Coronary artery (tissue), 2 donors: Measurements from ENCODE around the gene ACAA1.
"Not testable (repeated sequence)": the region's sequence is repeated elsewhere in the genome, so short reads cannot be mapped to it uniquely, and the experiment has no call there.

Source experiments
- DNase-seq: peaks from one replicate; pipeline ENCODE4 v3.0.0-alpha.2; 2017; ENCODE audit warnings: low spot score
- H3K27ac ChIP-seq, 2 donors: fragments of 200-600 bp; sonication (generic); one replicate each; pipeline ENCODE4 v1.5.1; 2016 to 2019
- H3K4me3 ChIP-seq: fragments of 200-600 bp; sonication (generic); 2 replicates; pipeline ENCODE4 v1.5.1; 2016; ENCODE audit warnings: mild to moderate bottlenecking, moderate library complexity
- TF ChIP-seq, protein P1 (sequence below): fragments of 200-600 bp; sonication (generic); IDR thresholded peaks from one replicate; pipeline ENCODE4 v1.5.1; 2019; ENCODE audit warnings: antibody characterized with exemption

The ACAA1 gene

DNA sequence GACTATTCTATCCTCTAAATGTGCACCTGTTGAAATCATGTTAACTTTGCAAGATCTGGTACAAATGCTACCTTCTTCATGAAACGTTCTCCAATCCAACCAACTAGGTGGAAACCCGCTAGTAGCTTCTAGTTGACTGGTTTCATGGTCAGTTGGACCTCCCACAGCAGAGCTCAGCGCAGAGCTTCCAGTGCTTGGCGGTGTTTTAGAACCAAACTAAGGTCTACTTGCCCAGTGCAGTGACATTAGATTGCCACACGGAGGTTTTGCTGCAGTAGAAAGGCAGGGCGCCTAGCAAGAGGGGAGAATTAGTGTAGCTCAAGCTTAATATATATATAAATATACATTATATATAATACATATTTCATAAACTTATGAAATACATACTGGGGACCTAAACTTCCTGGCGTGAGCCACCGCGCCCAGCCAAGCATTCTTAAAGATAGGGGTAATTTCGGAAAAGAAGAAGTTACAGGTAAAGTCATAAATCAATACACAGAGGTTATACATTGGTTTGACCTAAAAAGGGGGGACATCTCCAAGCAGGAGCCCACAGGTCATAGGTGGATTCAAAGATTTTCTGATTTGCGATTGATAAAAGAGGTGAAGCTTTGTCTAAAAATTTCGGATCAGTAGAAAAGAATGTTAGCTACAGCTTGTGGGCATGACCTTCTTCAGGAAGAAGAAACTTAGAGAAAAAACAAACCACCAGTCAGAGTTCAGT lies 26.4 kb upstream of the ACAA1 start:
- TF ChIP-seq, protein P1, sequence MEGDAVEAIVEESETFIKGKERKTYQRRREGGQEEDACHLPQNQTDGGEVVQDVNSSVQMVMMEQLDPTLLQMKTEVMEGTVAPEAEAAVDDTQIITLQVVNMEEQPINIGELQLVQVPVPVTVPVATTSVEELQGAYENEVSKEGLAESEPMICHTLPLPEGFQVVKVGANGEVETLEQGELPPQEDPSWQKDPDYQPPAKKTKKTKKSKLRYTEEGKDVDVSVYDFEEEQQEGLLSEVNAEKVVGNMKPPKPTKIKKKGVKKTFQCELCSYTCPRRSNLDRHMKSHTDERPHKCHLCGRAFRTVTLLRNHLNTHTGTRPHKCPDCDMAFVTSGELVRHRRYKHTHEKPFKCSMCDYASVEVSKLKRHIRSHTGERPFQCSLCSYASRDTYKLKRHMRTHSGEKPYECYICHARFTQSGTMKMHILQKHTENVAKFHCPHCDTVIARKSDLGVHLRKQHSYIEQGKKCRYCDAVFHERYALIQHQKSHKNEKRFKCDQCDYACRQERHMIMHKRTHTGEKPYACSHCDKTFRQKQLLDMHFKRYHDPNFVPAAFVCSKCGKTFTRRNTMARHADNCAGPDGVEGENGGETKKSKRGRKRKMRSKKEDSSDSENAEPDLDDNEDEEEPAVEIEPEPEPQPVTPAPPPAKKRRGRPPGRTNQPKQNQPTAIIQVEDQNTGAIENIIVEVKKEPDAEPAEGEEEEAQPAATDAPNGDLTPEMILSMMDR: no peak
- no peak for DNase-seq
- Histone ChIP-seq H3K4me3 (no peak overlapping the region), H3K27ac (no peak overlapping the region)

DNA sequence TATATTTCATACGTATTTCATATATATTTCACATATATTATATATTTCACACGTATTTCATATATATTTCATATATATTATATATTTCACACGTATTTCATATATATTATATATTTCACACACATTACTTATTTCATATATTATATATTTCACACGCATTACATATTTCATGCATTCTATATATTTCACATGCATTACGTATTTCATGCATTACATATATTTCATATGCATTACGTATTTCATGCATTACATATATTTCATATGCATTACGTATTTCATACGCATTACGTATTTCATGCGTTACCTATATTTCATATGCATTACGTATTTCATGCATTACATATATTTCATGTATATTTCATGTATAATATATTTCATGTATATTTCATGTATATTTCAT lies 23.8 kb upstream of the ACAA1 start:
- not testable (repeated sequence) for H3K4me3 ChIP-seq, H3K27ac ChIP-seq, DNase-seq

DNA sequence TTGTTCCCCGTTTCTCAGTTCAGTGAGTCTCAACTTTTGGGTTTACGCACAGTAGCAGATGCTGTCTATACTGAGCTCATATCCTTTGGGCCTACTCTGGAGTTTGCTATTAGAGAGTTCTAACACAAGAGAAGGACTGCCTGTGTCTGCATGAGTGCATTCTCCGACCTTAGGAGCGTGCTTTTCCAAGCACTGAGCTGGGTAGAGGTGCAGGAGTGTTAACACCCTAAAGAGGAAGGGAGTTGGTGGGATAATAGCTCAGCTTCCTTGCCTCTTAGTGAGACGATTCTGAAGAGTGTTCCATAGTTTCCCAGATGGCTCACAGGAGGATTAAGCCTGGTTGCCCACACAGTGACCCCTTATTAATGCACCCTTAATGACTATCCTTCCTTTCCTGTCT lies 21.5 kb upstream of the ACAA1 start:
- H3K4me3 ChIP-seq: no peak overlapping the region
- TF ChIP-seq, protein P1: no peak
- DNase-seq: no peak
- no peak overlapping the region for H3K27ac ChIP-seq

DNA sequence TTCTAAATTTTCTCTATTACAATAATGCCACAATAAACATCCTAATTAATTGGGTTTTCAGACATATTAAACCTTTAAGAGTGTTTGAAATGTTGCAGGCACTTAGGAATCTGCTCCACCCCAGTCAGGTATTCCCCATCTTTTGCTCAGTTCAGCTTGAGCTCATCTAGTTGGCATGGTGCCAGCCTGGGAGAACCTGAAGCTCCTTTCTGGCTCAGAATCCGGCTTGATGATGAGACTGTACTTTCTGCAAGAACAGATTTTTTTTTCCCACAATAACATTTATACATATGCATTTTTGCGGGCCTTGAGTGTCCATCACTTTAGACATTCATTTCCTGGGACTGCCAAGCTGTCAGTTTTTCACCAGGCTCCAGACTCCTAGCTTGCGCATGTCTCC lies 20.7 kb upstream of the ACAA1 start:
- no peak for DNase-seq

DNA sequence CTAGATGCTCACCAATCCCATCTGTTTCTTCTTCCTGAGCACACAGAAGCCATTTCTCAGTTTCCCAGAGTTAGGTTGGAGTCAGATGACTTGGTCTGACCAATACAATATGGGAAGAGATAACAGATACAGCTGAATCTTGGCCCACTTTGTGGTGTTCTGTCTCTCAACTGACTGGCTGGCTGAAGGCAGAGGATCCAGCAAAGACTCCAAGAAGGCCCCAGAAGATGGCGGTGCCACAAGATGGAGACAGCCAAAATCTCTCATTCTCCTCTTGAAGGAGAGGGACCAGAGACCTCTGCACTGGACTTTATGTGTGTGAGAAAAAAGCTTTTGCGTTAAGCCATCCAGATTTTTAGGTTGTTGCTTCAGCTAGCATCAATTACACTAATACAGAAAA lies 20.2 kb upstream of the ACAA1 start:
- no peak for DNase-seq
- Histone ChIP-seq H3K4me3 (no peak overlapping the region), H3K27ac (no peak overlapping the region)
- TF ChIP-seq, protein P1: no peak

More for the DNA sequence above, 20.7 kb upstream of the ACAA1 start:
- no peak overlapping the region for H3K27ac ChIP-seq
- H3K4me3 ChIP-seq: no peak overlapping the region
- TF ChIP-seq, protein P1: no peak

DNA sequence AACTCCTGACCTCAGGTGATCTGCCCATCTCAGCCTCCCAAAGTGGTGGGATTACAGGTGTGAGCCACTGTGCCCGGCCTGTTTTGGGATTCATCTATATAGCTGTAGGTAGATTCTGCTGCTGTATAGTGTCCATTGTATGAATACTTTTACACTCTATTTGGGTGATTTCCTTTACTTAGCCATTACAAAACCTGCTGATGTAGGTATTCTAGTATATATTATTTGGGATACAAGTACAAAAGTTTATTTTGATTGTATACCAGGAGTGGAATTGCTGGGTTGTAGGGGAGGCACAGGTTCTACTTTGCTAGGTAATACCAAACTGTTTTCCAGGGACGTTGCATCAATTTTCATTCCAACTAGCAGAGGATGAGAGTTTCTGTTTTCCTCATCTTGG lies 18.9 kb upstream of the ACAA1 start:
- Histone ChIP-seq H3K27ac (no peak overlapping the region), H3K4me3 (no peak overlapping the region)
- TF ChIP-seq, protein P1: no peak
- no peak for DNase-seq

DNA sequence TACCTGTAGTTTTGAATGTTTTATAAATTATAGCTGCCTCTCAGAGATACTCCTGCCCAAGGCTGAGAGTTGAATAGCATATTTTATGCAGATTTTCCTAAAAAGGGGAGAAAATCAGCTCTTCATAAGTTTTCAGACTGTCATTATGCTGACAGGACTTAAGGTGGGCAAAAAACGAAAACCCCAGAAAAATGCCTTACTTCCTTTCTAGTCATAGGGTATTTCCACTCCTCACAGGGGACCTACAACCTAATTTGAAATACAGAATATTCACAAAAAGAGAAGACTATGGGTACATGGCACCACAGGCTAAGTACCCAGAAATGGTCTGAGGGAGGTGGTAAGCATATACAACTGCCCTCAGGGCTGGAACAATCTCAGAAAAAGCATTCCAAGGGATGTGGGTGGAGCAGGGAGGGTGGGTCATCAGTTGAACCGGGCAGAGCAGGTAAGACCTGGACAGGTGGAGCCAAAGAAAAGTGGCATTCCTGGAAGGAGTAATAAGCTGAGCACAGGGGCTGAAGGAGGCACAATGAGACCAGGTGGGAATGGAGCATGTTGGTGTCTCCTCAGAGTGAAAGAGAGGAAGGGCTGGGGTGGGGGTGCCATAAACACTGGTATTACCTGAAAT lies 17.8 kb upstream of the ACAA1 start:
- DNase-seq: no peak
- H3K4me3 ChIP-seq: no peak overlapping the region
- TF ChIP-seq, protein P1: no peak
- no peak overlapping the region for H3K27ac ChIP-seq
